Measurements from ENCODE around the gene FBXW8. TPM values are rescaled to one million over a fixed set of nuclear protein-coding genes. Genes with fewer than 3 reads are reported as not detected.
"Not testable (repeated sequence)": the region's sequence is repeated elsewhere in the genome, so short reads cannot be mapped to it uniquely, and the experiment has no call there.

Gene FBXW8
- total RNA-seq, 3 donors from 2014 or later (not counting 1 experiment from before 2014, with no cell fraction given): 11.5 to 16.0 (median 13.5) TPM

GRCh38 chr12:117053050-117053400 lies 142.3 kb downstream of the FBXW8 start:
- Histone ChIP-seq H3K4me1 (ENCODE audit: control insufficient read depth, insufficient read depth, low read length) (peaks cover 30% of the 10 kb centered on the region), H3K9me3 (ENCODE audit: control insufficient read depth, insufficient read depth, low read length) (no peaks in the 10 kb centered on the region), H3K27ac (ENCODE audit: low read length) (no peak overlapping the region), H3K4me3 (ENCODE audit: low read length) (no peak overlapping the region), H3K36me3 (ENCODE audit: control insufficient read depth, insufficient read depth, low read length) (no peaks in the 10 kb centered on the region), H3K27me3 (ENCODE audit: control insufficient read depth, insufficient read depth, low read length) (no peaks in the 10 kb centered on the region)
- no peak for ATAC-seq
- Mint-ChIP-seq H3K36me3 (no peaks in the 10 kb centered on the region), H3K27me3 (ENCODE audit: low read depth in 2 of 2) (peaks cover 7 to 16% of the 10 kb centered on the region in 2 donors), H3K27ac (no peak overlapping the region), H3K4me1 (peaks cover 38 to 51% of the 10 kb centered on the region in 2 donors), H3K9me3 (no peaks in the 10 kb centered on the region), H3K4me3 (no peak overlapping the region)
- no peak for TF ChIP-seq CTCF (IDR thresholded peaks at IDR 0.05)
- DNase-seq: no peak
- intact Hi-C loops (cut with micrococcal nuclease): no loop called here
- 75% methylated on average over 9 of the region's 9 CpGs for WGBS (ENCODE audit: insufficient coverage)

- 86% methylated on average over 18 of the region's 18 CpGs for WGBS (ENCODE audit: insufficient coverage)
- Mint-ChIP-seq H3K27me3 (ENCODE audit: low read depth in 2 of 2) (peaks cover 7 to 16% of the 10 kb centered on the region in 2 donors), H3K27ac (no peak overlapping the region), H3K36me3 (no peaks in the 10 kb centered on the region), H3K4me1 (peaks cover 38 to 53% of the 10 kb centered on the region in 2 donors), H3K4me3 (peak overlapping the region; percentile 32), H3K9me3 (no peaks in the 10 kb centered on the region)
- H3K36me3 ChIP-seq (ENCODE audit: control insufficient read depth, insufficient read depth, low read length): no peaks in the 10 kb centered on the region
- peaks cover 30% of the 10 kb centered on the region for H3K4me1 ChIP-seq (ENCODE audit: control insufficient read depth, insufficient read depth, low read length)
- TF ChIP-seq CTCF (IDR thresholded peaks at IDR 0.05): no peak
- no peak overlapping the region for H3K4me3 ChIP-seq (ENCODE audit: low read length)
- intact Hi-C loops (cut with micrococcal nuclease): no loop called here
- H3K27me3 ChIP-seq (ENCODE audit: control insufficient read depth, insufficient read depth, low read length): no peaks in the 10 kb centered on the region
- no peaks in the 10 kb centered on the region for H3K9me3 ChIP-seq (ENCODE audit: control insufficient read depth, insufficient read depth, low read length)
- no peak overlapping the region for H3K27ac ChIP-seq (ENCODE audit: low read length)
- no peak for ATAC-seq
- no peak for DNase-seq
Observed at GRCh38 chr12:117053597-117054201, 142.9 kb downstream of the FBXW8 start.

- Mint-ChIP-seq H3K4me3 (no peak overlapping the region), H3K27me3 (ENCODE audit: low read depth in 2 of 2) (peaks cover 7 to 16% of the 10 kb centered on the region in 2 donors), H3K4me1 (peaks cover 38 to 58% of the 10 kb centered on the region in 2 donors), H3K9me3 (no peaks in the 10 kb centered on the region), H3K36me3 (no peaks in the 10 kb centered on the region), H3K27ac (no peak overlapping the region)
- H3K27me3 ChIP-seq (ENCODE audit: control insufficient read depth, insufficient read depth, low read length): no peaks in the 10 kb centered on the region
- H3K4me3 ChIP-seq (ENCODE audit: low read length): no peak overlapping the region
- no peak for TF ChIP-seq CTCF (IDR thresholded peaks at IDR 0.05)
- 94% methylated on average over 6 of the region's 6 CpGs for WGBS (ENCODE audit: insufficient coverage)
- no peak overlapping the region for H3K27ac ChIP-seq (ENCODE audit: low read length)
- no peaks in the 10 kb centered on the region for H3K9me3 ChIP-seq (ENCODE audit: control insufficient read depth, insufficient read depth, low read length)
- DNase-seq: no peak
- intact Hi-C loops (cut with micrococcal nuclease): no loop called here
- ATAC-seq: no peak
- no peaks in the 10 kb centered on the region for H3K36me3 ChIP-seq (ENCODE audit: control insufficient read depth, insufficient read depth, low read length)
- peaks cover 30% of the 10 kb centered on the region for H3K4me1 ChIP-seq (ENCODE audit: control insufficient read depth, insufficient read depth, low read length)
Observed at GRCh38 chr12:117054279-117054678, 143.5 kb downstream of the FBXW8 start.

GRCh38 chr12:117057626-117058025 lies 146.9 kb downstream of the FBXW8 start:
- not testable (repeated sequence) for H3K36me3 Mint-ChIP-seq; H3K36me3 ChIP-seq (ENCODE audit: control insufficient read depth, insufficient read depth, low read length)

More at GRCh38 chr12:117057626-117058025, 146.9 kb downstream of the FBXW8 start:
- ATAC-seq; H3K27me3 ChIP-seq (ENCODE audit: control insufficient read depth, insufficient read depth, low read length); H3K4me3 Mint-ChIP-seq; H3K4me3 ChIP-seq (ENCODE audit: low read length); H3K27ac Mint-ChIP-seq; H3K9me3 Mint-ChIP-seq; H3K27ac ChIP-seq (ENCODE audit: low read length); H3K9me3 ChIP-seq (ENCODE audit: control insufficient read depth, insufficient read depth, low read length); DNase-seq; intact Hi-C loops (cut with micrococcal nuclease): not testable (repeated sequence)
- Mint-ChIP-seq H3K27me3 (ENCODE audit: low read depth in 2 of 2) (peaks cover 7 to 14% of the 10 kb centered on the region in 2 donors), H3K4me1 (peaks cover 37 to 56% of the 10 kb centered on the region in 2 donors)
- H3K4me1 ChIP-seq (ENCODE audit: control insufficient read depth, insufficient read depth, low read length): peaks cover 26% of the 10 kb centered on the region
- 93% methylated on average over 7 of the region's 8 CpGs for WGBS (ENCODE audit: insufficient coverage)
